ENCODE measurements around the gene JAG2.
A peak's percentile ranks its signal among the peaks of the same experiment; 100 is the strongest.

Gene JAG2

DNA sequence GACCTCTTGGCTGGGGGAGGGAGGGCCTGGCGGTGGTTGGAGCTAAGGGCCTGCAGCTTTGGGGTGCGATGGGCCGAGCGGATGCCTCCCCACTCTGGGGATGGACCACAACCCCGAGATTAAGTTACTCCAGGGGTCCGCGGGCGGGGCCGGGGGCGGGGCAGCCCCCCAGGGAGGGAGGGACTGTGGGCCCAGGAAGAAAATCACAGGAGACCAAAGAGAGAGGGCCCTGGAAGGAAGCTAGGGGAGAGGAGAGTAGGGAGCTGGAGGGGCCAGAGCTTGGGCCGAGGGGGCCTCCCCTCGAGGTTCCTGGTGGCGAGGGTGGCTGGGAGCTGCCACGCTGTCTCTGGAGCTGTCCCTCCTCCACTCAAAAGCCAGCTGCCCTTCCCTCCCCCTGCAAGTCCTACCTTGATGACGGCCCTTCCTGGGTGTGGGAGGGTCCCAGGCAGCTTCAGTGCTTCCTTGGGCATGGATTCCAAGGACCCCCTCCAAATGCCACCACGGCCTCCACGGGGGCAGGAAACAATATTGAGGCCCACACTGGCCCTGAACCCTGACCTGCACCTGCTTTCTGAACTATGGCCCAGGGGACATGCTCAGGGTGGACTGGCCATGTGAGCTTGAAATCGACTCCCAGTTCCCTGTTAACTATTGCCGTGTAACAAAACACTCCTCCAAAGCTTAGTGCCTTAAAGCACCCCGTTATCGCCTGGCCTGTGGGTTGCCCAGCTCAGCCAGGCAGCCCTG is 13.1 kb upstream of the JAG2 start:
- DNase-seq: no peak

DNA sequence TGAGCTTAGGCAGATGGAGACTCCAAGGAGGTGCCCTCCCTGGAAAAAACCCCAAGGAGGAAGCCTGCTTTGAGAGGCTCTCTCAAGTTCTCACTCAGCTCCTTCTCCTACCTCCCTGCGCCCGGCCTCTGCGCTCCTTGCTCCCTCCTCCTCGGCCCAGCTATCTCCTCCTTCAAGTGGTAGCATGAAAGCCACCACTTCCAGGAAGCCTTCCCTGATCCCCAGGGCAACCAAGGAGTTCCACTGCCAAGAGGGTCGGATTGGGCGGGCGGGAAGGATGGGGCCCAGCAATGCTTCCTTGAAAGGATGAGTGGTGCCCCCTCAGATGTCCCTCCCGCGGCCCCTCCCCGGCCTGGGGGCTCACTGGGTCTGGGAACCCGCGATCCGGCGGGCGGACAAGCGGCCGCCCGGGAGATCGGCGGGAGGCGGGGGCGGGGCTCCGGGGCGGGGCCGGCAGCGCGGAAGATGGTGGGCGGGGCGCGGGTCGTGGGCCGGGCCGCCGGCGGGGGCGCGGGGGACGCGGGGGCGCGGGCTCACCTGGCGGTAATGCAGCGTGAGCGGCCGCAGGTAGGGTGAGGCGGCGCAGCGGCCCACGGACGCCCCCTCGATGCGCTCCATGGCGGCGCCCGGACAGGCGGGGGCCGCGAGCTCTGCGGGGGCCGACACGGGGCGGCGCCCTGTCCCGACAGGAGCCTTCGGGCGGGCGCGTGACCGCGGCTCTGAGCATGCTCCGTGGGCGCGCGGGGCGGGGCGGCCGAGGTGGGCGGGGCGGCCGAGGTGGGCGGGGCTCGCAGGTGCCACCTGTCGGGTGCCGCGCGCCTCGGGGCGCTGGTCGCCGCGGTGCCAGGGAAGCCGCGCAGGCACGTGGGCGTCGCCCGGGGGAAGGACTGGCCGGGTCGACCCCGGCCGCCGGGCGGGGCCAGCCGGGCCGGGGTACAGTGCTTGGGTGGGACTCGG is 12.3 kb upstream of the JAG2 start, which contains the start of gene NUDT14:
Gene NUDT14 (minus strand): TSS at position 721 of the 957 bp plus-strand sequence. CDS start 103 bp downstream, at position 618.
- DNase-seq: peak; percentile 82

DNA sequence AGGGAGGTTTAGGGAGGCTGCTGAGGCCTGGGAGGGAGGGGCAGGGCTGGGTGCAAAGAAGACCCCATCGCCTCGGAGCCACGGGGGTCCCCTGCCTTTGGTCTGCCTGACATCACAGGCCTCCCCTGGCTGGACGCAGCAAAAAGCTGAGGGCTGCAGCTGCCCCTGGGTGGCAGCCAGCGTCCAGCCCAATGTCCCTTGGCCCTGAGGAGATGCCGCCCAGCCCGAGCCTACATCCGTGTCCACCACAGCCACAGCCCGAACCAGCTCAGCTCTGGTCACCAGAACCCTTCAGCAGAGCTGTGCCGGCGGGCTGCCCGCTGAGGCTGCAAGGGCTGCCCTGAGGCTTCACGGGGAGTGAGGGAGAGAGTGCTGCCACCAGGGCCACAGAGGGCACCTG is 10.6 kb upstream of the JAG2 start:
- no peak for DNase-seq

DNA sequence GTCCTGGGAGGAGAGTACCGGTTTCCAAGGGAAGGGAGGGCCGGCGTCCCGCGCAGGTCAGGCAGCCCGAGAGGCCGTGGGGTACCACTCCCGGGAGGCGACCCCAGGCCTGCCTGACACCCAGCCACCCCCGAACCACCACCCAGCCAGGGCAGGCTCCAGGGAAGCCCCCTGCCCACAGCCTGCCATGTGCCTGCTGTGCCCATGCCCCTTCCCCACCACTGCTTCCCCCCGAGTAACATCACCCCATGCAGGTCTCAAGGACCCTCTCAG is 10.2 kb upstream of the JAG2 start:
- DNase-seq: no peak

DNA sequence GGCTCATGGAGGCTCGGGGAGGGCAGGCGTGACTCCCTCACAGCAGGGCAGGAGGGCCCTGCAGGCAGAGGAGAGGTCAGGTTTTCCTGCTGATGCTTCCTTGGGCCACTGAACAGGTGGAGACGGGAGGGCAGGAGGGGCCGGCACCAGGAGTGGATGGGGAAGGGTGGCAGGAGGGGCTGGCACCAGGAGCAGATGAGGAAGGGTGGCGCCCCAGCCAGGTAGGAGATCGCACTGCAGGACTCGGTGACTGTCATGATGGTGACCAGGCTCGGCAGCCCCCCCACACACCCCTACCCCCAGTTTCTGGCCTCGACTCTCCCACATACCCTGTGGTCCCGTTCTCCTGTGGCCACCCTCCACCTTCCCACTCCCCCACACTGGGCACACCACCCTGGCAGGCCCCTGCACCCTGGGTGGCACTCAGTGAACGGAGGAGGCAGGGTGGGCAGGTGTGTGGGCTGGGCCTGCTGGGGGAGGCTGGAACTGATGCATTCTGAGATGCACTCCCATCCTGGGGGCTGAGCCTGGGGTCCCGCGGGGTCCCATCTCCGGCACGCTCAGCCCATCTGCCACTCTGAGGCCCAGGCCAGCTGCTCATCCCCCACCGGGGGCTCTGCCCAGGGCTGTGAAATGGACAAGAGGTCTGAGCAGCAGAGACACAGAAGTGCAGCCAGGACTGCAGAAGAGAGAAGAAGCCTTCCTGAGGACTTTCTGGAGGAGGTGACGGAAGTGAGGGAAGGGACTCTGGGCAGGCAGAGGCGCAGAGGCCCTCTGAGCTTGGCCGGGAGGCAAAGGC is 9.7 kb upstream of the JAG2 start:
- DNase-seq: no peak

DNA sequence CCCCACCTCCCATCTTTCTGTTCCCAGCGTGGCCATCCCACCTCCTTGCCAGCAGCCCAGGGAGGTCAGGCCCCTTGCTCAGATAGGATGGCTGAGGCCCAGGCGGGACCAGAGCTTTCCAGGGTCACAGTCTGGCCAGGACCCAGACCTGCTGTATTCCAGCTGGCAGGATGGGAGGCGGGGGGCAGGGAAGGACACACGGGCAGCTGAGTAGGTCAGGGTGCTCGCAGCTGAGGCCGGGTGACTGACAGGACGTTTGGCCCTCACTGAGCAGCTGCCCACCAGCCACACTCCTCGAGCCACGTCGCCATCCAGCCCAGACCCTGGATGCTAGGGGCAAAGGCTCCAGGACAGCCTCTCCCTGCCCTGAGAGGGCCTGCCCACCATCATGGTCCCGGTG is 8.5 kb upstream of the JAG2 start:
- DNase-seq: no peak

DNA sequence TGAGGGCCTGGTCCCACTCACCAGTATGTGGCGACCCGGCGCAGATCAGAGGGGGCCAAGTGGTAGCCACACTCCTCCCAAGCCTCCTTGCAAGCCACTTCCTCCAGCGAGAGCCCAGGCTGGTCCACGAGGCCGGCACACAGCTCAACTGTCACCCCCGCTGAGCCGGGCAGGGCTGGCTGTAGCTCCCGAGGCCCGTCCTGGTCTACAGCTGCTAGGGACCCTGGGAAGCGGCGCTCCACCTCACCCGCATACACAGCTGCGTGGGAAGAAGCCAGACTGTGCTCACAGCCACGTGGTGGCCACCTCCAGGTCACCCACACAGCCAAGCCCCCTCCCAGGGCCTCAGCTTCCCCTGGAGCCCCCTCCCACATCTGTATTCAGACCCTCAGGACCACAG is 7.9 kb upstream of the JAG2 start:
- DNase-seq: no peak

DNA sequence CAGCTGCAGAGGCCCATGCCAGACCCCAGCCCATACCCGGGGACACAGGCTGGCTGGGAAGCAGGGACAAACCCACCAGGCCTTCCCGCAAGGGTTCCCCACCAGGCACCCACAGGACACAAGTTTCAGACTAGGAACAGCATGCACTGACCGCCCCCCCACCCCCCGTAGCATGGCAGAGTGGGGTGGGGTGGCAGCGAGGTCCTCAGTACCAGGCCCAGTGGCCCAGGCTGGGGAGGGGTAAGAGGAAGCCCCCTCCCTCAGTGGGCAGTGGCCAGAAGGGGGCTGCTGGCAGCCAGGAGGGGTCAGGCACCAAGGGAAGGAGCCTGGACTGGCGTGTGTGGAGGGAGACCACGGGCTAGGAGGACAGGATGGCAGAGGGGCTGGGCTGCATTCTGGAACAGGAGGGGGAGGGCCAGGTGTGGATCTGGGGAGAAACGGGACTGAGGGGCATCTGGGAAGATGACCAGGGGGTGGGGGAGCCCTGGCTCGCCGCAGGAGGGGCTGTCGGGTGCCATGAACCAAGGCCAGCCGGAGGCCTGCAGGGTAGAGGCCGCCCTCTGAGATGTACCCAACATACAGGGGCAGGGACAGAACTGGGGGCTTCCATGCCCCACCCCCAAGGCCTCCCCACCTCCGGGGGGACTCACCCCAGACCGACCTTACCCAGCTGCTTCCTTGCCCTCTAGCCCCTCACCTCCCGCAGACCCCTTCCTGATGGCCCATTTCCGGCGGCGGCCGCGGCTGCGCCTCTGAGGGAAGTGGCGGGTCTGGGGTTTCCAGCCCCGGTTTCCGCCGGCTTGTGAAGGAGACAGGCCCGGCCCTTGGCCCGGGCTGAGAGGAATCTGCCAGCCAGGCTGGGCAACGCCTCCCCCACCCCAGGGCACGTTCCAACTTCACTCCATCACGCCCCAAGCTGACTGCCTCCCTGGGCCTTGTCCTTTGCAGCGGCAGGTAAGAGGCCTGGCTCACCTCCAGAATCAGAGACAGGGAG is 5.6 kb upstream of the JAG2 start:
- DNase-seq: peak; percentile 42

DNA sequence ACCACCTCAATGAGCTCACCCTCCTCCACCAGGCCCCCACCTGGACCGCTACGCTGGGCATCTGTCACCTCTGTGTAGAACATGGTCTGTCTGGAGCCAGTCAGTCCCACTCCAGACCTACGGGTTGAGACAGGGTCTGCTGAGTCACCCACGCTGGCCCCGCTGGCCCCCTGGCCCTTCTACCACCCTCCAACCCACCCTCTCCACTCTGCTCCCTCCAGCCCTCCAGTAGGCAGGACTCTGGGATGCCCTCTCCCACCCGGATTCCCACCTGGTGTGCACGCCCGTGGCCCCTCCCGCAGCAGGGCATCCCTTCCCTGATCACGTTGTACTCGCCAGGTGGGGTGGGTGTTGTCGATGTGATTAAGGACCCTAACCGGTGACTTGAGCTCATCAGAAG is 4.6 kb upstream of the JAG2 start:
- DNase-seq: no peak

DNA sequence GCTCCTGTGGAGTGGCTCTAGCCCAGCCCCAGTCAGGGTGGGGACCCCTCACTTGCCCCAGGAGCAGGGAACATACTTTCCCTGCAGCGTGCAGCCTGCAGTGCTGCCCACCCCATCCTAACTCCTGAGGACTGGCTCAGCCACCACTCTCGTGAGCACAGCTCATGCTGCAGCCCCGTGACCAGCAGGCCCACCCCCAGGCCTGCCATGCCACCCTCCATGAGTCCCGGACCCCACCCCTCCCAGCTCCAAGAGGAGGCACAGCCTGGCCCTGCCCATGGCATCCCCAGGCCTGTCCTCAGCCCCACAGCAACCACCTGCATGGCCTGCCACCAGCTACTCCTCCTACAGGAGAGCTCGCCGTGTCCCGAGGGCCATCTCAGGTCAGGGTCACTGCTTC is 3.9 kb upstream of the JAG2 start:
- DNase-seq: no peak

DNA sequence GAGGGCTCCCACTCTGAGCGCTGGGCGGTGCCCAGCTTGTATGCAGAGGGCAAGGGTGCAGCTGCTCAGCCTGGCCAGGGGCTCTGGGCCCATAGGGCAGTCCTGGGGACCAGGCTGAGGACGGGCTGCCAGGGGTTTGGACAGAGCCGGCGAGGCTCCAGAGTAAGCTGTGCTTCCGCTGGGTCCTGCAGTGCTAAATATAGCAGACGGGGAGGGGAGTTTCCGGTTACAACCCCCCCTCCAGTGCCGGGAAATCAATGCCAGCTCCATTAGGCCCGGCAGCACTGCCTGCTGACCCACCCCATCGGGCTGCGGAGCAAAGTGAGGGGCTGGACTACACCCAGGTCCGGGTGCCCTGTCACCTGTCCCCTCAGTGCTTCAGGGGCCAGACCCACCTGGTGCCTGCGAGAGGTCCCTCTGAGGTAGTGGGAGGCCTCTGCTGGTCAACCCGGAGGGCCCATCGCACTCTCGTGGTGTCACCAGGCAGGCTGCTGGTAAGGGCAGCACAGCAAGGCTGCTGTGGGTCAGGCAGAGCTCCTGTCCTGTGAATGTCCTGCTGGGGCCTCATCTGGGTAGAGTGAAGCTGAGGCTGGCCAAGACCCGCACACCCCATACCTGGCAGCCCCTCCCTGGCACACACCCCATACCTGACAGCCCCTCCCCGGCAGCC is 2.6 kb upstream of the JAG2 start:
- DNase-seq: no peak

DNA sequence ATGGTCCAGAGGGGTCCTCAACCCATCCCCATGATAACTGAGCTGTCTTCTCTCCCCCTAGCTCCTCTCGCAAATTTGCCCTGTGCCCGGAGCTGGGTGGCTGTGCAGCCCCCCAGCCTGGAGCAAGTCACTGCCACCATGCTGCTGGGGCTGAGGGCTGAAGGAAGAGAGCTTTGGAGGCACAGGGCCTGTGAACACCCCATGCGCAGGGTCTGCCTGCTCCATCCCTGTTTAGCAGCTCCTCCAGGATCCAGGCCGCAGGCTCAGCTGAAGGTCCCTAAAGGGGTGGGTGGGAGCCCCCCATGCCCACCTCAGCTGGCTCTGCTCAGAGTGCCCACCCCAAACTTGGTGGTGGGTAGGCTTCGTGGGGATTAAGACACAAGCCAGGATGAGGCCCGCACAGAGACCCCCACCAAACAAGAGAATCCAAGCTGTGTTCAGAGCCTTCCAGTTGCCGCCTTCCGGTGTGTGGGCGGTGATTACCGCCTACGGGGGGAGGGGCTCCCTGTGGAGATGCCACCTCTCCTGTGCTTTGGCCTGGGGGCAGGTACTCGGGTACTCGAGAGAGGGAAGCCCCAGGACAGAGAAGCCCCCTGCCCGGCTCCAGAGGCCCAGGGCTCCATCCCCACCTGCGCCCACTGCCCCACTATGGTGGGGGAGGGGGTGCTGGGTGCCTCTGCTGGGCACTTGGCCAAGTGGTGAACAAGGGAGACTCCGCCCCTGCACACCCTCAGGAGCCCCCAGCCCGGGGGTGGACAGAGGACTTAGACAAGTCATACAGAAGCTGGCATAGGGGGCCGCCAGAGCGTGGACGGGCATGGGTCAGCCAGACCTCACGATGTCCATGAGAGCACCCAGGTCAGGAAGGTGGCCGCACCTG is 1.4 kb upstream of the JAG2 start:
- peak; percentile 18 for DNase-seq

DNA sequence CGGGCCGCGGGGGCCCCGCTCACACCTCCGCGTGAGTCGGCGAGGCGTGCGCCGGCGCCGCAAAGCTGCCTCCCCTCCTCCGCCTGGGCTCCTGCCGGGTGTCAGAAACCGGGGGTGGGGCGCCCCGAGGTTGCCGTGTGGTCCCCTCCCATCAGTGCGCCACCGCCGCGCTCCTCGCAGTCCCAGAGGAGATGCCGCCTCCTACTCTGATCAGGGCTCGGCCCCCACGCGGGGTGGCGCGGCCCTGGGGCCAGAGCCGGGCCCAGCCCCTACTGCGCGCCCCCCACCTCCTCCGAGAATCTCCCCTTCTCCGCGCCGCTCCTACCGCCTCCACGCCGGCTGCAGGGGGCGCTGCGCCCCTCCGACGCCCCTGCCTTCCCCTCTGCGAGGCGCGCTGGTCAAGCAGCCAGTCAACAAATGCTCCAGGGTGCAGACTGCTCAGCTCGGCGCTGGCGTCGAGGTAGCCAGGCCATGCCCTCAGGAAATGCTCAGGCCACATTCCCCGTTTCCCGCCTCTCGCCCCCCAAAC is 467 bp upstream of the JAG2 start:
- DNase-seq: peak; percentile 35

DNA sequence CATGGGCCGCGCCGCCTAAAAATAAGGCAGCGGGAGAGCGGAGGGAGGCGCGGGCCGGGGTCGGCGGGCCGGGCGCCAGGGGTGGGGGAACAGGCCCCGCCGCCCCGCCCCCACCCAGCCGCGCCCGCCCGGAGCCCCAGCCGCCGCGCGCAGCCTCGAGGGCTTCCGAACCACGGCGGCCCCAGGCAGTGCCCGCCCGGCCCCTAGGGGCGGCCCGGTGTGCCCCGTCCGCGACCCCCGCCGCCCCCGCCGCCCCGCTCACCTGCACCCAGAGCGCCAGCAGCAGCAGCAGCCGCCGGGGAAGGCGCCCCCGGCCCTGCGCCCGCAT is 519 bp downstream of the JAG2 start:
- no peak for DNase-seq

DNA sequence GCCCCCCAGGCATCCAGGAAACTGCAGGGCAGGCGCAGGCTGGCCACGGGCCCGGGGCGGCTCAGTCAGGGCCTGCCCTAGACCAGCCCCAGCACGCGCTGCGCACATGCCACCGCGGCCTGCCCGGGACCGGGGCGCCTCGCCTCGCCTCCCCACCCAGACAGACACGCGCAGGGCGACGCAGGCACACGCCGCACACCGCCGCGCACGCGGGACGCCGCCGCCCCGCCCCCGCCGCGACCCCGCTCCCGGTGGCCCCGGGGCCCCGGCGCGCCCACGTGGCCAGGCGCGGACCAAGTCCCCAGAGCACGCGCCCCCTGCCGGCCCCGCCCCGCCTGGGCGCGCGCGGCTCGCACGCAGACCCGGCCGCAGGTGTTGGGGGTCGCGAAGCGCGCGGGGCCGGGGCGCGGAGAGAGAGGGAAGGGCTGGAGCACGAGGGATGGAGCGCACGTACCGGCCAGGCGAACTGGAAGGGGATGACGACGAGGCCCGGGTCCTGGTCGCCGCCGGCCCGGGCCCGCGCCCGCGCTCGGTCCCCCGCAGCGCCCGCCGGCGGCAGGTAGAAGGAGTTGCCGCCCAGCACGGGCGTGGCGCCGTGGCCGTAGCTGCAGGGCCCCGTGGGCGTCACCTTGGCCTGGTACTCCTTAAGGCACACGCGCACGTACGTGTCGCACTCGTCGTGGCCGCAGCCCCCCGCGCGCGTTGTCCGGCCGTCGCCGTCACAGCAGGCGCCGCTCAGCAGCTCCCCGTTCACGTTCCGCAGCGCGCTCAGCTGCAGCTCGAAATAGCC is 1.1 kb downstream of the JAG2 start:
- no peak for DNase-seq

DNA sequence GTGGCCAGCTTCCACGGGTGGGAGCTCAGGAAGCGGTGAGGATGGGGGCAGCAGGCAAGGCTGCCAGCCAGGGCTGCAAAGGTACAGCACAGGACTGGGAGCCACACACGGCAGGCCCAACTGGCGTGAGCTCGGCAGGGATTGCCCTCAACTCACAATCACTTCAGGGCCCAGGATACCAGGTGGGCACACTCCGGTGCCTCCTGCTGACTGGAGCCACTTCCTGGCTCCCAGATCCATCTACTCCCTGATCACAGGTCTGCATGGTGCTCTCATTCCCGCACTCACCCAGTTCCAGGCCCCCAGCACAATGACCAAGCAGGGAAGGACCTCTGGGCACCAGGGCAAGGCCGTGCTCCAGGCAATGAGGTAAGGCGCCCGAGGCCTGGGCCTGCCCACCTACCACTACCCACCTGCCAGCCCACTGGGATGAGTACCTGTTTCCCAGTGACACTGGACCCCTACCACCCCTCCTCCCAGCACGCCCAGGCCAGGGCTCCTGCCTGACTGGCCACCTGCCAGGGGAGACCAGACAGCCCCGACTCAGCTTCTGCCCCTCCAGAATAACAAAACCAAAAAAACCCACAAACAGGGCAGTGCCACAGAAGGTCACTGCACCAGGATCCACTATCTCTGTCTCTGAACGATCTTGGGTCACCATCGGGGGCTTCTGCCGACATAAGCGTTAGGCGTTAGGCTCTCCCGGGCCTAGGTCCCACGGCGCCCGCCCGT is 1.8 kb downstream of the JAG2 start:
- no peak for DNase-seq

DNA sequence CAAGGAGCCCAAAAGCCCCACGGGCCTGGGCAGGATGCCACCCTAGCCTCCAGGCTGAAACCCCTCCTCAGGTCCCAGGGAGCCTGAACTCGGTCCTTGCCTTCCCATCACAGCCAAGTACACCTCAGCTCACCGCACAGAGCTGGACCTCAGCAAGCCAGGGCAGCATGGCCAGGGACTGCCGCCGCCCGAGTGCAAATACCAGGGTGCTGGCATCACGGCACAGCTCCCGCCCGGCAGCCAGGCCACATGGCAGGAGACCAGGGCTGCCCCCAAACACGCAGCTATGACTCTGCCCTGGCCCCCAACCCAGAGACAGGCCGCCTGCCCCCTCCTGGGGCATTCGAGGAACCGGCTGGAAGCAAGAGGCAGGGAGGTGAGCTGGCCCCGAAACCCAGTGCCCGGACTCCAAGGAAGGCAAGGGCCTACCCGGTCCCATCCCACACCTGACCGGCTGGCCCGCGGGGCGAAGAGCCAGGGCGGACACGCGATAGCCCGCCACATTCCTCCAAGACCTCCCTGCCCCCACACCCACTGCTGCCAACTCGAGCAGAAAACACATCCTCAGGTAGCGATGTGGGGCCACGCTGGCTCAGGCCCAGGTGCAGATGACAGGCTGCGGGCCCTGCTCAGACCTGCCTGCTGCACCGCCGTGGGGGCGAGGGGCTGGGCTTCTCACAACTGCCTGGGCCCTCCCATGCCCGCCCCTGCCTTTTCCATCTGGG is 2.7 kb downstream of the JAG2 start:
- DNase-seq: no peak

DNA sequence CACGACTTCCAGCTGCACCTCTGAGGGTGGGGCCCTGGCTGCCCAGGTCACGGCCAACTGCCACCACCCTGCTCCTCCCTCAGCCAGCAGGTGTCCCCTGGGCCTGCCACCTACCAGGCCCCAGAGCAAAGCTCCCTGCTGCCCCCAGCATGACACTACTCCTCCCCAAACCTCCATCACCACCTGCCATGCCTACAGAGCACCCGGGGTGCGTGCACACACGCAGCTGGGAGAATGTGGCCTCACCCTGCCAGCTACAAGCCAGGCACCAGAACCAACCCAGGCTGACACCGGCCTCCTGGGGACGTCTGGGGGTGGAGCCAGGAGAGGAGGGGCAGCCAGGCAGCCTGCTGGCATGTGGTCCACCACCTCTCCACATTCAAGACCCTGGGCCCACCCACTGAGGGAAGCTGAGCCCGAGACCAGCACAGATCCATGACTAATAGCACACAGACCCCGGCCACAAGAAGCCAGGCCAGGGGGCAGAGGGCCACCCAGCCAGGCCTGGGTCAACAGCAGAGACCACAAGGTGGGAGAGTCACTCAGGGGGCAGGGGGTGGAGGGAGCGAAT is 3.4 kb downstream of the JAG2 start:
- no peak for DNase-seq

Measured in activated CD4-positive, alpha-beta T cell treated with anti-CD3 and anti-CD28 coated beads, Interleukin-2, amount 50 U/mL, for 16 hours (primary cell).